GM12878 (cell line): ENCODE data around the gene MALSU1. TPM values are rescaled to one million over a fixed set of nuclear protein-coding genes. Genes with fewer than 3 reads are reported as not detected.

Source experiments
- BRCA1 ChIP-seq: IDR thresholded peaks from 2 replicates; pipeline ENCODE4 v1.6.1; 2011; ENCODE audit warnings: low read depth, low read length, improper control_type of control experiment
- MEF2A ChIP-seq: IDR thresholded peaks from 2 replicates; pipeline ENCODE4 v1.6.1; 2011; ENCODE audit warnings: low read depth, mild to moderate bottlenecking, low read length, moderate library complexity; ENCODE audit not compliant: insufficient read depth
- NBN ChIP-seq: fragments of 450-650 bp; IDR thresholded peaks from 2 replicates; pipeline ENCODE4 v1.6.1; 2016
- polyA plus RNA-seq, 11 experiments: library from polyadenylated mRNA; depleted of rRNA in 4 of 11; unstranded in 6 of 11; stranded (reverse) in 5 of 11; fragments of >200 nt; fragmentation: Nextera tagmentation in 4 of 11; fragmentation: Illumina TruSeq in 1 of 11; extraction: Ambion mirVana in 4 of 11; extraction: Trizol in 1 of 11; gene quantifications; 1 replicate in 1 of 11; 2 replicates in 10 of 11; pipeline versions ENCODE4 v1.2.1 to v1.2.3, GENCODE V29; 2011 to 2016; ENCODE audit warnings: inconsistent platforms in 2 of 11, missing spikeins in 2 of 11, low read depth in 1 of 11
- total RNA-seq, 4 experiments: library from RNA; depleted of rRNA in 3 of 4; stranded (reverse); fragments of >200 nt in 3 of 4; fragmentation: Illumina TruSeq in 1 of 4; extraction: Trizol in 1 of 4; gene quantifications; 2 replicates each; pipeline versions ENCODE4 v1.2.1 to v1.2.3, GENCODE V29; 2013 to 2021
- TF ChIP-seq, protein P1 (sequence below): IDR thresholded peaks from 2 replicates; pipeline ENCODE4 v1.6.1; 2012; ENCODE audit warnings: mild to moderate bottlenecking, low read depth, low read length
- TF ChIP-seq, protein P2 (sequence below), 3 experiments: IDR thresholded peaks in 2 of 3; conservative IDR thresholded peaks in 1 of 3; 2 replicates each; pipeline ENCODE4 v1.5.1; 2011; ENCODE audit warnings: low read depth in 3 of 3, low read length in 3 of 3, mild to moderate bottlenecking in 3 of 3, control low read depth in 2 of 3, moderate library complexity in 2 of 3, inconsistent platforms in 1 of 3, mixed read lengths in 1 of 3; ENCODE audit not compliant: control insufficient read depth in 2 of 3, insufficient read depth in 1 of 3; ENCODE audit errors: extremely low read depth in 1 of 3

The MALSU1 gene
- total and polyA plus RNA-seq, 10 of the 15 experiments (the other 5 are each of a cell fraction or from before 2014, with no cell fraction given) = 8.5 to 159 (median 73.7) TPM

DNA sequence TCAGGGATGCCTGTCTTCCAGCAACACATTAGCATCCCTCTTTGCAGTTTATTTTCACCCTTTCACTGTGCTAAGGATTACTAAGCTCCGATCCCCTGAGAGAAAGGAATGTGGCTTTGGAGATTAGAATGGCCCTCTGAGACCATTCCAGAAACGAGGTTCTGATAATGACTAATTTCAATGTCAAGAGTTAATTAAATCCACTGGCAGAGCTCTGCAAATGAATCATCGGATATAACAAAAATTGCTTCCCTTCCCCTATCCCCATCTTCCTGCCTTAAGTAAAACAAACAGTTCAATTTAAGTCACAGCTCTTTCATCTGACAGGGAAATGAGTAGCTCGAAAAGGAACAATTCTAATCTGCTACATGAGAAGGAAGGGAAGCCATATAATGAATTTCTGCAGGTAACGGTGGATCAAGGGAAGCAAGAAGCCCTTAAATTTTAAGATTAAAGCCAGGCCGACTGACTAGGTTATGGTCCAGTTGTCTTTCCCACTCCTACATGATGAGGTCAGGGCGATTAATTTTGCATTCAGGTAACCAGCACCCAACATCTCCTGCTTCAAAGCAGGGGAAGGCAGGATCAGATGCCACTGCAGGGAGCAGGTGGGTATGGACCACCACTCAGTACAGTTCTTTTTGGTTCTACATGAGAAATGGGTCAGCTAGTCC lies 50.5 kb downstream of the MALSU1 start (continued):
- TF ChIP-seq, protein P1, sequence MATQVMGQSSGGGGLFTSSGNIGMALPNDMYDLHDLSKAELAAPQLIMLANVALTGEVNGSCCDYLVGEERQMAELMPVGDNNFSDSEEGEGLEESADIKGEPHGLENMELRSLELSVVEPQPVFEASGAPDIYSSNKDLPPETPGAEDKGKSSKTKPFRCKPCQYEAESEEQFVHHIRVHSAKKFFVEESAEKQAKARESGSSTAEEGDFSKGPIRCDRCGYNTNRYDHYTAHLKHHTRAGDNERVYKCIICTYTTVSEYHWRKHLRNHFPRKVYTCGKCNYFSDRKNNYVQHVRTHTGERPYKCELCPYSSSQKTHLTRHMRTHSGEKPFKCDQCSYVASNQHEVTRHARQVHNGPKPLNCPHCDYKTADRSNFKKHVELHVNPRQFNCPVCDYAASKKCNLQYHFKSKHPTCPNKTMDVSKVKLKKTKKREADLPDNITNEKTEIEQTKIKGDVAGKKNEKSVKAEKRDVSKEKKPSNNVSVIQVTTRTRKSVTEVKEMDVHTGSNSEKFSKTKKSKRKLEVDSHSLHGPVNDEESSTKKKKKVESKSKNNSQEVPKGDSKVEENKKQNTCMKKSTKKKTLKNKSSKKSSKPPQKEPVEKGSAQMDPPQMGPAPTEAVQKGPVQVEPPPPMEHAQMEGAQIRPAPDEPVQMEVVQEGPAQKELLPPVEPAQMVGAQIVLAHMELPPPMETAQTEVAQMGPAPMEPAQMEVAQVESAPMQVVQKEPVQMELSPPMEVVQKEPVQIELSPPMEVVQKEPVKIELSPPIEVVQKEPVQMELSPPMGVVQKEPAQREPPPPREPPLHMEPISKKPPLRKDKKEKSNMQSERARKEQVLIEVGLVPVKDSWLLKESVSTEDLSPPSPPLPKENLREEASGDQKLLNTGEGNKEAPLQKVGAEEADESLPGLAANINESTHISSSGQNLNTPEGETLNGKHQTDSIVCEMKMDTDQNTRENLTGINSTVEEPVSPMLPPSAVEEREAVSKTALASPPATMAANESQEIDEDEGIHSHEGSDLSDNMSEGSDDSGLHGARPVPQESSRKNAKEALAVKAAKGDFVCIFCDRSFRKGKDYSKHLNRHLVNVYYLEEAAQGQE = no peak
- no peak for TF ChIP-seq MEF2A
- TF ChIP-seq BRCA1 = no peak
- no peak for TF ChIP-seq NBN
- TF ChIP-seq, protein P2, sequence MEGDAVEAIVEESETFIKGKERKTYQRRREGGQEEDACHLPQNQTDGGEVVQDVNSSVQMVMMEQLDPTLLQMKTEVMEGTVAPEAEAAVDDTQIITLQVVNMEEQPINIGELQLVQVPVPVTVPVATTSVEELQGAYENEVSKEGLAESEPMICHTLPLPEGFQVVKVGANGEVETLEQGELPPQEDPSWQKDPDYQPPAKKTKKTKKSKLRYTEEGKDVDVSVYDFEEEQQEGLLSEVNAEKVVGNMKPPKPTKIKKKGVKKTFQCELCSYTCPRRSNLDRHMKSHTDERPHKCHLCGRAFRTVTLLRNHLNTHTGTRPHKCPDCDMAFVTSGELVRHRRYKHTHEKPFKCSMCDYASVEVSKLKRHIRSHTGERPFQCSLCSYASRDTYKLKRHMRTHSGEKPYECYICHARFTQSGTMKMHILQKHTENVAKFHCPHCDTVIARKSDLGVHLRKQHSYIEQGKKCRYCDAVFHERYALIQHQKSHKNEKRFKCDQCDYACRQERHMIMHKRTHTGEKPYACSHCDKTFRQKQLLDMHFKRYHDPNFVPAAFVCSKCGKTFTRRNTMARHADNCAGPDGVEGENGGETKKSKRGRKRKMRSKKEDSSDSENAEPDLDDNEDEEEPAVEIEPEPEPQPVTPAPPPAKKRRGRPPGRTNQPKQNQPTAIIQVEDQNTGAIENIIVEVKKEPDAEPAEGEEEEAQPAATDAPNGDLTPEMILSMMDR (IDR thresholded peaks at IDR 0.05 in 2 of 3, conservative IDR thresholded peaks at IDR 0.05 in 1 of 3; ENCODE audit: control insufficient read depth in 2 of 3, extremely low read depth in 1 of 3, insufficient read depth in 1 of 3, low read depth in 3 of 3, low read length in 3 of 3) = no peak
- TF ChIP-seq, all 136 proteins: peak for 0
